HG02852 (cell line): ENCODE results near the gene SIDT2.
"Not testable (repeated sequence)": the region's sequence is repeated elsewhere in the genome, so short reads cannot be mapped to it uniquely, and the experiment has no call there.

ENCODE experiments used
- ATAC-seq: cut with Tn5 transposase; IDR thresholded peaks from one replicate; pipeline ENCODE4 v1.9.1; 2021; ENCODE audit warnings: mild to moderate bottlenecking, moderate library complexity; ENCODE audit not compliant: unreplicated experiment

The SIDT2 gene

DNA sequence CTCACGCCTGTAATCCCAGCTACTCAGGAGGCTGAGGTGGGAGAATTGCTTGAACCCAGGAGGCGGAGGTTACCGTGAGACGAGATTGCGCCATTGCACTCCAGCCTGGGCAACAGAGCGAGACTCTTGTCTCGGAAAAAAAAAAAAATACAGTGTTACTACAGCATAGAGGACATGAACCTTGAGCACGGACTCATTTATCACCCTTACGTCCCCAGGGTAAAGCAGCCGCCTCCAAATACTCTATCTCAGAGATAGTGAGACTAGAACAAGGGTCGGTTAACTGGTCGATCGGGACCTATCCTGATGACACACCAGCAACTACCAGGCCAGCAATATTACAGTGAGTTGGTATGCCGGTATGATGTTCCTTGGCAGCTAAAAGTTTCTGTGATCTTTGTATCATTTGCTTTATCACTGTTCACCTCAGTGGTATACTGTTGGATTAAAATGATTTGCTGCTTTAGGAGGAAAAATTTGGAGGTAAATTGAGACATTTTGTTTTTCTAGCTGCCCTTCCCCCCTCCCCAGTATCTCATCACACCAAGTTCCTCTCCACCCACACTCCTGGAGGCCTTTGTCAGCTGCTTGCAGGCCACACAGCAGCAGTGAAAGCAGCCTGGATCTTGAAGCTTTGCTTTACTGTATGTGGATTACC, 7.0 kb upstream of the SIDT2 start:
- ATAC-seq, result no peak

DNA sequence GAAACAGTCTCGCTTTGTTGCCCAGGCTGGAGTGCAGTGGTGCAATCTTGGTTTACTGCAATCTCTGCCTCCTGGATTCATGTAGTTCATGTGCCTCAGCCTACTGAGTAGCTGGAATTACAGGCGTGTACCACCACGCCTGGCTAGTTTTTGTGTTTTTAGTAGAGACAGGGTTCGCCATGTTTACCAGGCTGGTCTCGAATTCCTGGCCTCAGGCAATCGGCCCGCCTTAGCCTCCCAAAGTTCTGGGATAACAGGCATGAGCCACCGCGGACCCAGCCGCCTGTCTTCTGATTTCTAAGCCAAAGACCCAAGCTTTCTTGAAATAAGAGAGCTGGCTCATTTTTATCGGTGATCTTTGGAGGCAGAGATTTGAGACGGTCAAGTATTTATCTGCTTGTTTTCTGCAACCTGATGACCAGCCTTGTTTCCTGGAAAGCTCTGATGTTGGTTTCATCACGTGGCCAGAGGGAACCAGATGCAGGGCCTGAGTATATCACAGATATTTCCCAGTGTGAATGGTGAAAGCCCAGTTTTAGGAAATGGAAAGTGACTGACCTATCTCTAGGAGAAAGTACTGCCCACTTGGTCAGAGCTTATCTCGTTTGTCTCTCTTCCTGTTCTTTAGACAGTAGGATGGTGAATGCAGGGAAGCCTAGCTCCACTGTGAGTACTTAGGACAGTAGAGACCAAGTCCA, 5.7 kb upstream of the SIDT2 start:
- no peak for ATAC-seq

DNA sequence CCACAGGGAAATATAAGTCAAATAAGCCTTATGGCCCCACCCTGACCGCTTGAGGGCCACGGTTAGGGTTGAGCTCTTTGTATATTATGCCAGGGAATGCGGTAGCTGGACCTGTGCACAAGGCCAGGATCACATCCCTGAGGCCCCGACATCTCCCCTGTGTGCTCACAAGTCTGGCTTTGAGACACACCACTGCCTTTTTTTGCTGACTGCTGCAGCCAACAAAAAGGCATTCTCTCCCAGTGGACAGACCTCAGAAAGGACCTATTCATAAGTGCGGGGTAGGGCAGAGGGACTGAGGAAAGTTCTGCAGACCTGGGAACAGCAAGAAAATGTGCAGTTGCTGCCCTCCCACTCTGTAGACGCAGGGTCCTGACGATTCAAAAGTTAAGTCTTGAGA, 3.4 kb upstream of the SIDT2 start:
- no peak for ATAC-seq

DNA sequence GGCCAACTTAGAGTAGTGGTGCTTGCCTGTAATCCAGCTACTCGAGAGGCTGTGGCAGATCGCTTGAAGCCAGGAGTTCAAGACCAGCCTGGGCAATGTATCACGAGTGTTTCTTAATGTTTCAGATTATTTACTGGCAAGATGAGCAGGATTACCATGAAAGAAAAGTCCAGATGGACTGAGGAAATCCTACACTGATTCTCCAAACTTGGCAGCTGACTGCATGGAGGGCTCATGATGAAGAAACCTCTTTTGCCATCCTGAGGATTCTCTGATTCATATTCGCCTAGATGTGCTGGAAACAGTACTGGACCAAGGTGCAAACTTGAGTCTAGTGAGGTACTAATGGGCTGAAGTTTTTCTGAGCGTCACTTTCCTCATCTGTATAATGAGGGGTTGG, 2.8 kb upstream of the SIDT2 start:
- no peak for ATAC-seq

DNA sequence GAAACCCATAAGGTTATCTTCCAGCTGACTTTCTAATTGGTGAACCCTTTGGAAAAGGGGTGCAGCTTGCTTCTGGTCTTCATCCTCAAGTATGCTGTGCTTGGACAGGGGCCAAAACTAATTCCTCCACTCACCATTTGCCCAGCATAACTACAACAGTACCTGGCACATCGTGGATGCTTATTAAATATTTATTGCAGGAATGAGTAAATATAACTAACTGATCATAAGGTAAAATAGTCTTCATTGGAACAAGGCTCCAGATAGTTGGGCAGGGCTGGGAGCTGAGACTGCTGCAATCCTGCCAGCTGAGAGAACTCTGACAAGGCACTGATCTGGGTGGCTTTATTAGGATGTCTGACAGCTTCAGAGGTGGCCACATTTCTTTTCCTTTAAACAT, 2.4 kb upstream of the SIDT2 start:
- no peak for ATAC-seq

DNA sequence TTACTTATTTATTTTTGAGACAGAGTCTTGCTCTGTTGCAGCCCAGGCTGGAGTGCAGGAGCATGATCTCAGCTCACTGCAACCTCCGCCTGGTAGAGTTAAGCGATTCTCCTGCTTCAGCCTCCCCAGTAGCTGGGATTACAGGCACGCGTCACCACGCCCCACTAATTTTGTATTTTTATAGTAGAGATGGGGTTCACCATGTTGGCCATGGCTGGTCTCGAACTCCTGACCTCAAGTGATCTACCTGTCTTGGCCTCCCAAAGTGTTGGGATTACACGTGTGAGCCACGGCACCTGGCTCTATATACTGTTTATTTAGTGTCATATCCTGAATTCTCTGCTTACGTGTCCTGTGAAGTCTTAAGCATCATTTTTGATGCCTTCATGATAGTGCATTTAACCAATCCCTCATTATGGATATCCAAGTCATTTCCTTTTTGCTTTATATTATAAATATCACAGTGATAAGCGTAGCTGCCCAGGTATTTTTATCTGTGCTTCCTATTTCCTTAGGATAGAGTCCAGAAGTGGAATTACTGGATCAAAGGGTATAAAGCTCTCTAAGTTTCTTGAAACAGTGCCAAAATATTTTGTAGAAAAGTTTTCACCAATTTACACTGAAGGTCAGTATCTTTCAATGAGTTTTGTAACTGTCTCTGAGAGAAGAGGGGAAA, 871 bp upstream of the SIDT2 start:
- ATAC-seq, result no peak

DNA sequence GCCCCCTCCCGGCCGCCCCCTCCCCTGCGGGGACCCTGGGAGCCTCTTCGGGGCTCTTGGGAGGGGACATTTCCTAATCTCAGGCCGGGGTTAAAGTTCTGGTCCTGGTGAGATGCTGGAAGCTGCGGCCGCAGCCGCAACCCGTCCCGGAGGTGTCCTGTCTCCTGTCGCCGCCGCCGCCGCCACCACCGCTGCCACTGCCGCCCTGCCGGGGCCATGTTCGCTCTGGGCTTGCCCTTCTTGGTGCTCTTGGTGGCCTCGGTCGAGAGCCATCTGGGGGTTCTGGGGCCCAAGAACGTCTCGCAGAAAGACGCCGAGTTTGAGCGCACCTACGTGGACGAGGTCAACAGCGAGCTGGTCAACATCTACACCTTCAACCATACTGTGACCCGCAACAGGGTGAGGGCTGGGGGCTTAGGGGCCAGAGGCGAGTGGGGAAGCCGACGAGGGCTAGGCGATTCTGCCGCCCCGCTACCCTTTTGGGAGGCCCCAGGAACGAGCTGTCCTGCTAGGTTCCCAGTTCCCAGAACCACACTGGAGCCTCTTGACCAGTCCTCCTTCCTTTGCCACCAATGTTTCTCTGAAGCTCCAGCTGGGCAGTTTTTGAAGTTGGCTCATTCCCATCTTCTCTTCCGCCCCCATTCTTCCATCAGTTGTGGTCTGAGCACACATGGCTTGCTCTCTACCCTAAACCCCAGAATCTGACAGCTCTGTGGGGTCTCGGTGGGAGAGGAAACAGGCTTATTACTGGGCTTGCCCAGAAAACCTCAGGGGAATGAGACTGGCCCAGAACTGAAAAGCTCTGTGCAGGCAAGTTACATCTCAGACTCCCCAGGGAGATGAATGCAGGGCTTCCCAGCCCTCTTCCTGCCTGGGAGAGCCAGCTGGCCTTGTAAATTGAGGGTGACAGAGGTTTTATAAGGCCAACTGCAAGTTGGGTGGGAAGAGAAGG, 781 bp downstream of the SIDT2 start:
- ATAC-seq, result peak; percentile 35

DNA sequence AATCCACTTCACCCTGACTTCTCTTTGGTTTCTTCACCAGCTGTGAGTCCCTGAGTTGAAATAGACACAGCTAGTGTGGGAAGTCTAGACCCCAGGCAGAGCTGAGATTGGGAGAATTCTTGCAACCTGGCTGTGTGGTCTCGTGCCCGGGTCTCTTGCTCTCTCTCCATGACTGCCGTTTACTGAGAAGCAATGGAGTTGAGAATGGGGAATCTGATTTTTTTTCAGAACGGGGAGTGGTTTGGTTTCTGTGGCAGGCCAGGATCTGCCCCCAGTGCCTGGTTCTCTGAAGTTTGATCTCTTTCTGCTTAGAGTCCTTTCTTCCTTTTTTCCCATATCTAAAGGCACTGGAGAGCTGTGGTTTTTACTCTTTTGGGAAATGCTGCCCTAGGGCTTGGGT, 1.5 kb downstream of the SIDT2 start:
- ATAC-seq, result no peak

DNA sequence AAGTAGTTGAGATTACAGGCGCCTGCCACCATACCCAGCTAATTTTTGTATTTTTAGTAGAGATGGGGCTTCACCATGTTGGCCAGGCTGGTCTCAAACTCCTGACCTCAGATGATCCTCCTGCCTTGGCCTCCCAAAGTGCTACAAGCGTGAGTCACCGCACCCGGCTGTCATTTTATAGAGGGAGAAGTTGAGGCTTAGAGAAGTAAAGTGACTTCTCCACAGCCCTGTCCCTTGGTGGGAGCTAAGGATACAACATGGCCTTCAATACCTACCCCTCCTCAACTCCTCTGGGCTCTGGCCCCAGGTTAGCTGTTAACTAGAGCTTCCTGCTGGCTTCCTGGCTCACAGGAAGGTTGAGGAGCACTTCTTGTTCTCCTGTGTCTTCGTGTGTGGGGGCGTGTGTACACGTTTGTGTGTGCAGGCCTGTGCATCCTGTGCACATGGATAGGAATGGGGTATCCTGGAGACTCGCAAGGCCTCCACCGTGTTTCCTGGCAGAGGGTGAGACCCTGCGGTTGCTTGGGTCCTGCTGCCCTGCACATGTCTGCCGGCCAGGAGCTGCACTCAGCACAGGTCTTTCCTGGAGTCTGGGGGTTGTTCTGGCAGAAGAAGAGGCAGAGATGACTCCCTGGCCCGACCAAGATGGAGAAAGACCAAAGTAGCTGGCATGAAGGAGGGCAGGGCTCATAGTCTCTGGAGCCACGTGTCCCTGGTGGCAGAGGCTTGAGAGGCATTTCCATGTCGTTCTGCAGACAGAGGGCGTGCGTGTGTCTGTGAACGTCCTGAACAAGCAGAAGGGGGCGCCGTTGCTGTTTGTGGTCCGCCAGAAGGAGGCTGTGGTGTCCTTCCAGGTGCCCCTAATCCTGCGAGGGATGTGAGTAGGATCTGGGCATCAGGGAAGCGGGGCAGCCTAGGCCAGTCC, 2.4 kb downstream of the SIDT2 start:
- no peak for ATAC-seq

DNA sequence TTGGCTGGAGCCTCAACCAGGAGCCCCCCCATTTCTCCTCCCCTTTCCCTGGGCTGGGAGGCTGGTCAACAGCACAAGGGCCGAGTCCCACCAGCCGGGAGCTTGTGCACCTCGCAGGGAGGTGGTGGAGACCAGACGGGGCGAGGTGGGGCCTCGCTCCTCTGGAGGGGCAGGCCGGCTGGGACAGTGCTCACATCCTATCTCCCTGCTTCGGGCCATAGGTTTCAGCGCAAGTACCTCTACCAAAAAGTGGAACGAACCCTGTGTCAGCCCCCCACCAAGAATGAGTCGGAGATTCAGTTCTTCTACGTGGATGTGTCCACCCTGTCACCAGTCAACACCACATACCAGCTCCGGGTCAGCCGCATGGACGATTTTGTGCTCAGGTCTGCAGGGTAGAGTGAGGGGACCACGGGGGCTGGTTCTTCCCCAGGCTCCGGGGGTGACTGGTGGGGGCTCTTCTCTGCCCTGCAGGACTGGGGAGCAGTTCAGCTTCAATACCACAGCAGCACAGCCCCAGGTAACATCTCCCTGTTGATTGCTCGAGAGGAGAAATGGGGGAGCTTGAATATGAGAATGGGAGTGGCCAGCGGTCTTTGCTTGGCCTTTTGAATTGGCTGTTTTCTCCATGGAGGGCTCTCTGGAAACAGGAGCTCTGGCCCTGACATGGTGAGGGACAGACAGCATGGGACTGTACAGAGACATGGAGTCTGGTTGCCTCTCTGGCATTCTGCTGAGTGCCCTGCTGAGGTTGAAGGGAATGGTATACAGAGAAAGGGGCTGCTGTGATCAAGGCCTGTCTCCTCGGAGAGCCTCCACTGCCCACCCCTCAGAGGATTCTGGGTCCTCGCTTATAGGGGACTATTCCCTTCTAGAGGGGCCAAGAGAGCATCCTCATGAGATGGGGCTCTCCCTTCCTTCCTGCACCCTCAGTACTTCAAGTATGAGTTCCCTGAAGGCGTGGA, 3.3 kb downstream of the SIDT2 start:
- ATAC-seq, result no peak

DNA sequence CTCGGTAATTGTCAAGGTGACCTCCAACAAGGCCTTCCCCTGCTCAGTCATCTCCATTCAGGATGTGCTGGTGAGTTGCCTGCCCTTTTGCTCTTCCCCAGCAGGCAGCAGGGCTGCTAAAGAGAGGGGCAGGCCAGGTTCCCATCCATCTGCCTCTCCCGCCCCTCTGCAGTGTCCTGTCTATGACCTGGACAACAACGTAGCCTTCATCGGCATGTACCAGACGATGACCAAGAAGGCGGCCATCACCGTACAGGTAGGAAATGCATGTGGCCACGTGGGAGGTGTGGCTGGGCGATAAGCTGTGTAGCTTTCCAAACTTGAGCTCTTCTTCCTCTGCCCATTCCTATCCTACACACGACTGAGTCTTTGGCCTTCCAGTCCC, 4.0 kb downstream of the SIDT2 start:
- ATAC-seq, result no peak

DNA sequence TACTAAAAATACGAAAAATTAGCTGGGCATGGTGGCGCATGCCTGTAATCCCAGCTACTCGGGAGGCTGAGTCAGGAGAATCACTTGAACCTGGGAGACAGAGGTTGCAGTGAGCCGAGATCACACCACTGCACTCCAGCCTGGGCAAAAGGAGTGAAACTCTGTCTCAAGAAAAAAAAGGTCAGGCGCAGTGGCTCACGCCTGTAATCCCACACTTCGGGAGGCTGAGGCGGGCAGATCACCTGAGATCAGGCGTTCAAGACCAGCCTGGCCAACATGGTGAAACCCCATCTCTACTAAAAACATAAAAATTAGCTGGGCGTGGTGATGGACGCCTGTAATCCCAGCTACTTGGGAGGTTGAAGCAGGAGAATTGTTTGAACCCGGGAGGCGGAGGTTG, 4.6 kb downstream of the SIDT2 start:
- ATAC-seq, result not testable (repeated sequence)

DNA sequence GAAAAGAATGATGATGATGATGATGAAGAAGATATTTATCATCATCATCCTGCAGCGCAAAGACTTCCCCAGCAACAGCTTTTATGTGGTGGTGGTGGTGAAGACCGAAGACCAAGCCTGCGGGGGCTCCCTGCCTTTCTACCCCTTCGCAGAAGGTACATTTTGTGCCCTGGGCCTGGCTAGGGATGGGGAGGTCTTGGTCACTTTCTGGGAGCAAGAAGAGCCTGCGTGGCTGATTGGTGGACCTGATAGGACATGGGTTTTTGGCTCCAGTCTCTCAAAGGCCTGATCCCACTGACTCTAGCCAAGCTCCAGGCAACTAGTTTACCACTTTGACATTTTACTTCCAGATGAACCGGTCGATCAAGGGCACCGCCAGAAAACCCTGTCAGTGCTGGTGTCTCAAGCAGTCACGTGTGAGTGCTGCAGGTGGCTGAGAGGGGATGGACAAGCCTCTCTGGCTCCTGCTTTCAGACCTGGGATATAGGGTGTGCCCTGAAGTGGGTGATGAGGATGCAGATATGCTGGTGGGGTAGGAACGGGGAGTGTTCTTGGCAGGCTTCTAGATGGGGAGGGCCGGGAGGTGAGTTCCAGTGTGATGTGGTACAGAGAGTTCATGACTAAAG, 5.3 kb downstream of the SIDT2 start:
- ATAC-seq, result no peak

DNA sequence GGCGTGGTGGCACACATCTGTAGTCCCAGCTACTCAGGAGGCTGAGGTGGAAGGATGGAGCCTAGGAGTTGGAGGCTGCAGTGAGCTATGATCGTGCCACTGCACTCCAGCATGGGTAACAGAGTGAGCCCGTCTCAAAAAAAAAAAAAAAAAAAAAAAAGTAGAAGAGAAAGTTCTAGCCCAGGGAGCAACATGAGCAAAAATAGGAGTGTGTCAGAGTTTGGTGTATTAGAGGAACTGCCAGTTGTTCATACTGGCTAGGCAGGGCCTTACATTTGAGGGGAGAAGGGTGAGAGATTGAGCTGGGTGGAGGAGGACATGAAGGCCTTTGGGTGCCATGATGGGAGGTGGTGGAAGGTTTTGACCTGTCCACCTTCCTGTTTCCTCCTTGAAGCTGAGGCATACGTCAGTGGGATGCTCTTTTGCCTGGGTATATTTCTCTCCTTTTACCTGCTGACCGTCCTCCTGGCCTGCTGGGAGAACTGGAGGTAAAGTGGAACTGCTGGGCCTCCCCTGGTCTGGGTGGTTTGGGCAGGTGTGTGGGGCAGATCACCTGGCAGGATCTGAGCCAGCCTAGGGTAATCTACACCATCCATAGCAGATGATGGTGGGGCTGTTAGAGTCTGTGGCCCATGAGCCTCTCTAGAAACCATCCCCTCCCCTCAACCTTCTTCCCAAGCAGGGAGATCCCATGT, 7.3 kb downstream of the SIDT2 start:
- ATAC-seq, result no peak

DNA sequence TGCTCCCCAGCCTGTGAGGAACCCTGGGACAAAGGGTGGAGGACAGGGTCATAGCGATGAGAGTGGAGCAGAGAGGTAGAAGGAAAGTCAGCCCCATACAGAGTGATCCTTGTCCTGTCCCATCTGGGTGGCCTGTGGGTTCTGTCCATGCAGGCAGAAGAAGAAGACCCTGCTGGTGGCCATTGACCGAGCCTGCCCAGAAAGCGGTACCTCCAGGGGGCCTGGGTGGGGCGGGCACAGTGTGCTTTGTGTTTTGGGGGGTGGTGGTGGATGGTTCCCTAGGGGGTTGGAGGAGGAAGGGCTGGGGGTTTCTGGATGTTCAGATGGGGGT, 7.9 kb downstream of the SIDT2 start:
- ATAC-seq, result no peak

DNA sequence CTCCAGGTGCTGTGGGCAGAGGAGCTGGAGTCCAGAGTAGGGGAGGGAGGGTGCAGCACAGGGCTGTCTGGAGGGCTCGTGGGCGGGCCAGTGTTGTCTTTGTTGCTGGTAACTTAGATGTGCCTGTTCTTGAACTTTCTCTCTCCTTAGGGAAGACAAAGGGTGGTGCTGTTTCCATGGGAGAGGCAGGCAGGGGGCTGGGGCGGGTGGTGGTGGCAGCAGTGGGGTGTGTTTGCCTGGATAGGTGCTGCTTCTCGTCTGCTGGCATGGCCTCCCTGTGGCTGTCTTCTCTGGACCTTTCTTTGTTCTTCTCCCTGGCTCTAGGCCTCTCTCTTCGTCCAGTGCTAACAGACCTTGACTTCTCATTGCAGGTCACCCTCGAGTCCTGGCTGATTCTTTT, 8.5 kb downstream of the SIDT2 start:
- no peak for ATAC-seq

DNA sequence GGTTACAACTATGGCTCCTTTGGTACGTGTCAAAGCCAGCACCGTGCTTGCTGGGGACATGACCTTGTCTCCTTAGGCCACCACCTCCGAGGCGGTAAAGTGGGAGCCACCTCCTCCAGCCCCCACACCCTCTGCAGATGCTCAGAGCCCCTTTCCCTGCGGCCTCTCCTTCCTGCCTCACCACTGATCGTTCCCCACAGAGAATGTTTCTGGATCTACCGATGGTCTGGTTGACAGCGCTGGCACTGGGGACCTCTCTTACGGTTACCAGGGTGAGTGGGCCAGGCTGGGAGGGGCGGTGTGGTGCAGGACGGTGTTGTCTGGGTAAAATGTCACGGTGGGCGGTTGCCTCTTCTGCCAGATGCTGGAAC, 8.9 kb downstream of the SIDT2 start:
- no peak for ATAC-seq

DNA sequence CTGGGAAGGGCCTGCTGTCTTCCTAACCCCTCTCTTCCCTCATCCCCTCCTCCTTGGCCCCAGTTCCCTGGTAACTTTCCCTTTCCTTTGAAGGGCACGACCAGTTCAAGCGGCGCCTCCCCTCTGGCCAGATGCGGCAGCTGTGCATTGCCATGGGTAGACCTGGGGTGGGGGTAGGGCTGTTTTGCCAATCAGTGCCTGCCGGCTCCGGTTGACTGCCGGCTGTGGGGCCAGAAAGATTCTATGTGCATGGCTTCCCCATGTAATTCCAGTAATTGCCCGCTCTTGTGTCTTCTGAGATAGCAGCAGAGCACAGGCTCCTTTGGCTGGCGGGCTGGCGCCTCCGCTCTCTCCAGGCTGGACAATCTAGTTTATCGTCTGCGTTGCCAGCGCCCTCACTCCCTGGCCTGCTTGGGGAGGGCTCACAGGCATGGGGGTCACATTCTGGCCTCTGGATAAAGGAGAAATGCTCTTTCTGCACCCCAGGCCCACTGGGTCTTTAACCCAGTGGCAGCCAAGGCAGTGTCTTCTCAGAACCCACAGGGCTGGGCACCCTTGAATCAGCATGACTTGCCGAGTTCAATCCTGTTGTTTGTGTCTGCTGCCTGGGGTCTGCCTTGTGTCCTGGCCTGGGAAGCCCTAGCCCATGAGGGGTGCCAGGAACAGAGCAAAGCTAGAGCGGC, 9.4 kb downstream of the SIDT2 start:
- no peak for ATAC-seq
